Testis (tissue), 2 donors: ENCODE measurements around the gene SMTNL2.

ENCODE experiments used
- CTCF ChIP-seq, 3 experiments: fragments of 450-650 bp in 2 of 3; fragments of 200-600 bp in 1 of 3; sonication (generic) in 1 of 3; IDR thresholded peaks; one replicate each; pipeline ENCODE4 v1.5.1; 2016 to 2019; ENCODE audit warnings: antibody characterized with exemption in 3 of 3, mild to moderate bottlenecking in 2 of 3, moderate library complexity in 1 of 3
- POLR2A ChIP-seq: fragments of 450-650 bp; IDR thresholded peaks from one replicate; pipeline ENCODE4 v1.6.1; 2017; ENCODE audit warnings: antibody characterized with exemption, mild to moderate bottlenecking, moderate library complexity

- TF ChIP-seq CTCF (IDR thresholded peaks at IDR 0.05) (no peak), POLR2A (no peak)
These were observed 33.4 kb downstream of the SMTNL2 start for GRCh38 chr17:4617590-4618351.
